Effector CD4-positive, alpha-beta T cell (primary cell): Measurements from ENCODE around the gene C1QL4.
A peak's percentile ranks its signal among the peaks of the same experiment; 100 is the strongest.
"Not testable (repeated sequence)": the region's sequence is repeated elsewhere in the genome, so short reads cannot be mapped to it uniquely, and the experiment has no call there.

Experiments
- DNase-seq: peaks from one replicate; pipeline ENCODE4 v3.0.0-alpha.2; 2020

The C1QL4 gene

GRCh38 chr12:49333778-49334177 is 3.2 kb downstream of the C1QL4 start:
- not testable (repeated sequence) for DNase-seq

GRCh38 chr12:49332891-49333371 is 4.1 kb downstream of the C1QL4 start:
- DNase-seq, result no peak

GRCh38 chr12:49332441-49332861 is 4.5 kb downstream of the C1QL4 start:
- no peak for DNase-seq

- DNase-seq, result no peak
These were observed 5.4 kb downstream of the C1QL4 start for GRCh38 chr12:49331380-49332222.

- no peak for DNase-seq
These were observed 6.2 kb downstream of the C1QL4 start for GRCh38 chr12:49330631-49331379.

GRCh38 chr12:49330032-49330619 is 6.9 kb downstream of the C1QL4 start:
- no peak for DNase-seq

GRCh38 chr12:49328816-49329215 is 8.2 kb downstream of the C1QL4 start:
- no peak for DNase-seq

GRCh38 chr12:49327887-49328286 is 9.1 kb downstream of the C1QL4 start:
- no peak for DNase-seq

GRCh38 chr12:49327368-49327767 is 9.6 kb downstream of the C1QL4 start:
- no peak for DNase-seq

- no peak for DNase-seq
These were observed 11.4 kb downstream of the C1QL4 start for GRCh38 chr12:49325606-49326005.

- no peak for DNase-seq
These were observed 13.4 kb downstream of the C1QL4 start for GRCh38 chr12:49323524-49324097.

GRCh38 chr12:49322708-49323523 is 14.1 kb downstream of the C1QL4 start, which contains the start of gene TROAP:
TSS of gene TROAP (plus strand) at chr12:49323255. CDS start at chr12:49323609, 354 bp downstream.
- peak; percentile 96 for DNase-seq

GRCh38 chr12:49322367-49322707 is 14.7 kb downstream of the C1QL4 start:
- no peak for DNase-seq

- DNase-seq, result not testable (repeated sequence)
These were observed 16.4 kb downstream of the C1QL4 start for GRCh38 chr12:49320411-49321103.

GRCh38 chr12:49317118-49317517 is 19.9 kb downstream of the C1QL4 start:
- DNase-seq, result not testable (repeated sequence)

- DNase-seq, result no peak
These were observed 22.2 kb downstream of the C1QL4 start for GRCh38 chr12:49314811-49315210.

GRCh38 chr12:49310451-49311000 is 26.5 kb downstream of the C1QL4 start:
- DNase-seq, result not testable (repeated sequence)

GRCh38 chr12:49309386-49309785 is 27.6 kb downstream of the C1QL4 start:
- DNase-seq, result no peak

GRCh38 chr12:49305762-49306510 is 31.1 kb downstream of the C1QL4 start:
- DNase-seq, result no peak

GRCh38 chr12:49304161-49304560 is 32.8 kb downstream of the C1QL4 start:
- no peak for DNase-seq
